ENCODE results near the gene LRP11. TPM values are rescaled to one million over a fixed set of nuclear protein-coding genes. Genes with fewer than 3 reads are reported as not detected.

The LRP11 gene
- total RNA-seq, 5 donors from 2014 or later (not counting 1 experiment from before 2014, with no cell fraction given): 2.1 to 4.3 (median 2.7) TPM; not detected in 1

- no peak for DNase-seq
- Histone ChIP-seq H3K4me1 (ENCODE audit: control insufficient read depth in 1 of 2, extremely low read depth in 1 of 2, insufficient read depth in 2 of 2, low read length in 2 of 2) (no peaks in the 10 kb centered on the region), H3K4me3 (ENCODE audit: control insufficient read depth in 1 of 2, extremely low read depth in 1 of 2, low read length in 1 of 2) (no peak overlapping the region), H3K27me3 (replicated peaks in 1 of 2; ENCODE audit: control insufficient read depth in 2 of 2, extremely low read depth in 1 of 2, insufficient read depth in 2 of 2, low read length in 1 of 2) (peaks cover 0 to 25% of the 10 kb centered on the region in 2 experiments), H3K9me3 (no peaks in the 10 kb centered on the region), H3K36me3 (ENCODE audit: control insufficient read depth in 2 of 2, extremely low read depth in 1 of 2, insufficient read depth in 1 of 2, low read length in 1 of 2) (no peaks in the 10 kb centered on the region), H3K27ac (ENCODE audit: low read length) (no peak overlapping the region)
- 77% methylated on average over 3 of the region's 7 CpGs for WGBS (ENCODE audit: insufficient coverage)
- no peak overlapping the region for H3K27ac Mint-ChIP-seq
- H3K27me3 Mint-ChIP-seq: peaks cover 29 to 42% of the 10 kb centered on the region in 2 donors
- H3K4me1 Mint-ChIP-seq: no peaks in the 10 kb centered on the region
- no peak for ATAC-seq (replicated peaks in 1 of 4)
- H3K9me3 Mint-ChIP-seq: no peaks in the 10 kb centered on the region
- H3K4me3 Mint-ChIP-seq: no peak overlapping the region
- H3K36me3 Mint-ChIP-seq: no peaks in the 10 kb centered on the region
- CTCF ChIA-PET: interaction anchor here in 1 of 2 donors (0.8 kb wide), 1 partner anchor 190 kb away, joined by 3 read pairs; no protein-coding TSS in a partner anchor
- POLR2A ChIA-PET: no interaction called here
Observed at GRCh38 chr6:149884617-149885016, 20.5 kb upstream of the LRP11 start.

GRCh38 chr6:149884215-149884614, 20.1 kb upstream of the LRP11 start:
- Mint-ChIP-seq H3K36me3 (no peaks in the 10 kb centered on the region), H3K27me3 (peaks cover 33 to 41% of the 10 kb centered on the region in 2 donors), H3K9me3 (no peaks in the 10 kb centered on the region), H3K4me3 (no peak overlapping the region), H3K27ac (no peak overlapping the region), H3K4me1 (no peaks in the 10 kb centered on the region)
- ChIA-PET POLR2A (no interaction called here), CTCF (interaction anchor here in 1 of 2 donors (0.8 kb wide), 1 partner anchor 190 kb away, joined by 3 read pairs; no protein-coding TSS in a partner anchor)
- Histone ChIP-seq H3K36me3 (ENCODE audit: control insufficient read depth in 2 of 2, extremely low read depth in 1 of 2, insufficient read depth in 1 of 2, low read length in 1 of 2) (no peaks in the 10 kb centered on the region), H3K4me3 (ENCODE audit: control insufficient read depth in 1 of 2, extremely low read depth in 1 of 2, low read length in 1 of 2) (no peak overlapping the region), H3K9me3 (no peaks in the 10 kb centered on the region), H3K4me1 (ENCODE audit: control insufficient read depth in 1 of 2, extremely low read depth in 1 of 2, insufficient read depth in 2 of 2, low read length in 2 of 2) (no peaks in the 10 kb centered on the region), H3K27me3 (replicated peaks in 1 of 2; ENCODE audit: control insufficient read depth in 2 of 2, extremely low read depth in 1 of 2, insufficient read depth in 2 of 2, low read length in 1 of 2) (peaks cover 0 to 25% of the 10 kb centered on the region in 2 experiments), H3K27ac (ENCODE audit: low read length) (no peak overlapping the region)
- no peak for DNase-seq
- WGBS (ENCODE audit: insufficient coverage): 87% methylated on average over 11 of the region's 11 CpGs
- ATAC-seq (replicated peaks in 1 of 4): no peak

GRCh38 chr6:149881860-149882259, 17.7 kb upstream of the LRP11 start:
- no peak overlapping the region for H3K27ac Mint-ChIP-seq
- ChIA-PET POLR2A (no interaction called here), CTCF (no interaction called here)
- H3K27ac ChIP-seq (ENCODE audit: low read length): no peak overlapping the region
- no peak for ATAC-seq (replicated peaks in 1 of 4)
- DNase-seq: no peak
- H3K27me3 Mint-ChIP-seq: peaks cover 44 to 47% of the 10 kb centered on the region in 2 donors
- no peaks in the 10 kb centered on the region for H3K4me1 ChIP-seq (ENCODE audit: control insufficient read depth in 1 of 2, extremely low read depth in 1 of 2, insufficient read depth in 2 of 2, low read length in 2 of 2)
- H3K36me3 Mint-ChIP-seq: no peaks in the 10 kb centered on the region
- no peaks in the 10 kb centered on the region for H3K9me3 ChIP-seq
- H3K36me3 ChIP-seq (ENCODE audit: control insufficient read depth in 2 of 2, extremely low read depth in 1 of 2, insufficient read depth in 1 of 2, low read length in 1 of 2): no peaks in the 10 kb centered on the region
- no CpG with 5 or more reads among the region's 2 CpGs for WGBS (ENCODE audit: insufficient coverage)
- no peak overlapping the region for H3K4me3 Mint-ChIP-seq
- no peak overlapping the region for H3K4me3 ChIP-seq (ENCODE audit: control insufficient read depth in 1 of 2, extremely low read depth in 1 of 2, low read length in 1 of 2)
- no peaks in the 10 kb centered on the region for H3K9me3 Mint-ChIP-seq
- H3K27me3 ChIP-seq (replicated peaks in 1 of 2; ENCODE audit: control insufficient read depth in 2 of 2, extremely low read depth in 1 of 2, insufficient read depth in 2 of 2, low read length in 1 of 2): peaks cover 0 to 31% of the 10 kb centered on the region in 2 experiments
- no peaks in the 10 kb centered on the region for H3K4me1 Mint-ChIP-seq

GRCh38 chr6:149881066-149881766, 17.1 kb upstream of the LRP11 start:
- DNase-seq (no peak), ATAC-seq (replicated peaks in 1 of 4) (no peak)
- Histone ChIP-seq H3K4me3 (ENCODE audit: control insufficient read depth in 1 of 2, extremely low read depth in 1 of 2, low read length in 1 of 2) (no peak overlapping the region), H3K36me3 (ENCODE audit: control insufficient read depth in 2 of 2, extremely low read depth in 1 of 2, insufficient read depth in 1 of 2, low read length in 1 of 2) (no peaks in the 10 kb centered on the region), H3K27me3 (replicated peaks in 1 of 2; ENCODE audit: control insufficient read depth in 2 of 2, extremely low read depth in 1 of 2, insufficient read depth in 2 of 2, low read length in 1 of 2) (peaks cover 0 to 30% of the 10 kb centered on the region in 2 experiments), H3K27ac (ENCODE audit: low read length) (no peak overlapping the region), H3K4me1 (ENCODE audit: control insufficient read depth in 1 of 2, extremely low read depth in 1 of 2, insufficient read depth in 2 of 2, low read length in 2 of 2) (no peaks in the 10 kb centered on the region), H3K9me3 (no peaks in the 10 kb centered on the region)
- ChIA-PET POLR2A (no interaction called here), CTCF (no interaction called here)
- Mint-ChIP-seq H3K27ac (no peak overlapping the region), H3K4me3 (no peak overlapping the region), H3K4me1 (no peaks in the 10 kb centered on the region), H3K27me3 (peaks cover 48 to 51% of the 10 kb centered on the region in 2 donors), H3K9me3 (no peaks in the 10 kb centered on the region), H3K36me3 (no peaks in the 10 kb centered on the region)
- 65% methylated on average over 7 of the region's 10 CpGs for WGBS (ENCODE audit: insufficient coverage)

GRCh38 chr6:149877659-149878058, 13.5 kb upstream of the LRP11 start:
- H3K9me3 ChIP-seq: no peaks in the 10 kb centered on the region
- no peaks in the 10 kb centered on the region for H3K36me3 ChIP-seq (ENCODE audit: control insufficient read depth in 2 of 2, extremely low read depth in 1 of 2, insufficient read depth in 1 of 2, low read length in 1 of 2)
- peaks cover 56 to 66% of the 10 kb centered on the region in 2 donors for H3K27me3 Mint-ChIP-seq
- no peak for DNase-seq
- CTCF ChIA-PET: interaction anchor here in 1 of 2 donors (0.6 kb wide), 1 partner anchor 870 kb away, joined by 3 read pairs; no protein-coding TSS in a partner anchor
- H3K27ac ChIP-seq (ENCODE audit: low read length): no peak overlapping the region
- H3K36me3 Mint-ChIP-seq: no peaks in the 10 kb centered on the region
- 77% methylated on average over 1 of the region's 1 CpG for WGBS (ENCODE audit: insufficient coverage)
- no peak overlapping the region for H3K4me3 Mint-ChIP-seq
- H3K27ac Mint-ChIP-seq: no peak overlapping the region
- H3K9me3 Mint-ChIP-seq: no peaks in the 10 kb centered on the region
- POLR2A ChIA-PET: no interaction called here
- ATAC-seq (replicated peaks in 1 of 4): no peak
- H3K4me1 ChIP-seq (ENCODE audit: control insufficient read depth in 1 of 2, extremely low read depth in 1 of 2, insufficient read depth in 2 of 2, low read length in 2 of 2): no peaks in the 10 kb centered on the region
- no peaks in the 10 kb centered on the region for H3K4me1 Mint-ChIP-seq
- H3K4me3 ChIP-seq (ENCODE audit: control insufficient read depth in 1 of 2, extremely low read depth in 1 of 2, low read length in 1 of 2): no peak overlapping the region
- H3K27me3 ChIP-seq (replicated peaks in 1 of 2; ENCODE audit: control insufficient read depth in 2 of 2, extremely low read depth in 1 of 2, insufficient read depth in 2 of 2, low read length in 1 of 2): peaks cover 0 to 28% of the 10 kb centered on the region in 2 experiments

GRCh38 chr6:149876241-149876933, 12.2 kb upstream of the LRP11 start:
- H3K9me3 ChIP-seq: peaks cover under 1% of the 10 kb centered on the region
- no peak overlapping the region for H3K27ac ChIP-seq (ENCODE audit: low read length)
- peaks cover 0 to 23% of the 10 kb centered on the region in 2 experiments for H3K27me3 ChIP-seq (replicated peaks in 1 of 2; ENCODE audit: control insufficient read depth in 2 of 2, extremely low read depth in 1 of 2, insufficient read depth in 2 of 2, low read length in 1 of 2)
- ChIA-PET CTCF (interaction anchor here in 1 of 2 donors (1.1 kb wide), 1 partner anchor 195 kb away, joined by 5 read pairs; no protein-coding TSS in a partner anchor), POLR2A (no interaction called here)
- Mint-ChIP-seq H3K4me1 (no peaks in the 10 kb centered on the region), H3K27ac (no peak overlapping the region), H3K36me3 (no peaks in the 10 kb centered on the region), H3K4me3 (no peak overlapping the region), H3K27me3 (peaks cover 52 to 74% of the 10 kb centered on the region in 2 donors), H3K9me3 (no peaks in the 10 kb centered on the region)
- WGBS (ENCODE audit: insufficient coverage): 80% methylated on average over 2 of the region's 3 CpGs
- DNase-seq (no peak), ATAC-seq (replicated peaks in 1 of 4) (no peak)
- H3K36me3 ChIP-seq (ENCODE audit: control insufficient read depth in 2 of 2, extremely low read depth in 1 of 2, insufficient read depth in 1 of 2, low read length in 1 of 2): no peaks in the 10 kb centered on the region
- no peak overlapping the region for H3K4me3 ChIP-seq (ENCODE audit: control insufficient read depth in 1 of 2, extremely low read depth in 1 of 2, low read length in 1 of 2)
- H3K4me1 ChIP-seq (ENCODE audit: control insufficient read depth in 1 of 2, extremely low read depth in 1 of 2, insufficient read depth in 2 of 2, low read length in 2 of 2): no peaks in the 10 kb centered on the region

Measured in T-cell (primary cell).